ENCODE results near the gene SERTAD2.
A peak's percentile ranks its signal among the peaks of the same experiment; 100 is the strongest.

Gene SERTAD2

DNA sequence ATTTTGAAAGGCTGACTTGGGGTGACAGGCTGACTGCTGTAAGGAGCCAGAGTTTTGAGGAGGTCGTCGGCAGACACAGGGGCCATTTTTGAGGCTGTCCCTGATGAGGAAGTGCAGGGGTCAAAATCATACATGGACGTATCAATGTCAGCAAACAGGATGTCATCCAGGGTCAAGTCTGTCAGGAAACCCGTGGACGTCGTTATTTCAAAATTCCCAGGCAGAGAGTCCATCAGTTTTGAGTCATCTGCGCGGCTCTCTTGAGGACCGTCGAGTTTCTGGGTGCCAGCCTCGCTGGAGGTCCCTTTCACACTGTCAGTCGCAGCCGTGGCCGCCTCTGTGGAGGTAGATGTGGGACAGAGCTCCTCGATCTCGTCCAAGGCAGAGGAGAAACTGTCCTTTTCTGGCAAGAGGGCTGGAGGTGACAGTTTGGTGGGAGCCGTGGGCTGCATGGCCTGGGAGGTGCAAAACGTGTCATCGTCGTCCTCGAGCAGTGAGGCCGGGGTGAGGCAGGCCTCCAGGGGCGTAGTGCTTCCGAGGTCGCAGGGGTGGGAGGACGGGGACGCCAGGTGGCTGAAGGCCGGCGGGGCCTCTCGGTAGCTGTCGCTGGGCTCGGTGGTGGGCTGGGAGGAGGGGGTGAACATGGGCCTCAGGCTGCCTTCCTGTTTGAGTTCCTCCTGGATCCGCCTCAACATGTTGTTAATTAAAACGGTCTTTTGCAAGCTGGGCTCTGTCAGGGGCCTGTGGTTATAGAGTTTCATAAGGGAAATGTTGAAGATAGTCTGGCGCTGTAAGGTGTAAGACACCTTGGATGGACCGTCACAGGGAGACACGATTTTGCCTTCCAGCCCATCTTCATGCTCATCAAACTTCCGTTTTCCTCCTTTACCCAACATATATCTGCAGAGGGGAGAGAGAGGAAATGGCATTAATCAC, 17.5 kb downstream of the SERTAD2 start:
- peak; percentile 7 for TF ChIP-seq CTCF (IDR thresholded peaks at IDR 0.05; ENCODE audit: insufficient read depth, low read depth, low read length, missing control alignments)
- DNase-seq (ENCODE audit: low read depth), result peak; percentile 89
- H3K4me3 ChIP-seq (ENCODE audit: low read depth, low read length), result peak overlapping the region; percentile 42

DNA sequence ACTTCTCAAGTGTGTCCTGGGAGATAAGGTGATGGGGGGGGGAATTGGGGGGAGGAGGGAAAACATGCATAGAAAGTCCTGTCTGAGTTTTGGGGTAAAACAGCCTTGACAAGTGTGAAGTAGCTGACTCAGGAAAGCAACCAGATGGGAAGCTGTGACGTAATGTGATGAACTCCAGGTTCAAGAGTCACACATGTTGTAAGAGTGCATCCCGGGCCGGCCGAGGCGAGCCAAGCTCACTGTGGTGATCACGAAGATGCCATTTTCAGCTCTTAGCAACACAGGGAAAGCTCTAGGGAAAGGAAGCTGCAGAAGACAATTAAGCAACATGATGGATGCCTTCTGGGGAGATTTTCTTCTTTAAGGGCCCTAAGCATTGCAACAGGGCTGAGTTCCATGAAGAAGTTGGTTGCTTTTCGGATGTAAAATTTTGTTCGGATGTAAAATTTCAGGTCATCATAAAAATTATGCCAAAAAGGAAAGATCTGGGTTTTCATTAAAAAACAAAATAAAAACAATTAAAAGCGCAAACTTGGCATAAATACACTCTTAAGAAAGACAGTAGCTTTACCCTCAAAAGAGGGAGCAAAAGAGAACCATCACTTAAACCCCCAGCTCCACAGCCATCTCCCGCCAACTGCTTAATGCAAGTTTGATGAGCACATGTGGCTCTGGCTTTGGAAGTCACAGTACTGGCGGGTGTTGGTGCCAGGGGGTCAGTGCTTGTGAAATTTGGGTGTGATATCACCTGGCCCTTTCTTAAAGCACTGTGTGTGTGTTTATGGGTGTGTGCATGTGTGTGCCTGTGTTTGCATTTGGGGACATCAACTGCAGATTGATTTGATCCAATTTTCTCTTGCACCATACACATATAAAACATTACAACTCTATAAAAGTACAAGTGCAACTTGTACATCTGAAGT, 19.1 kb downstream of the SERTAD2 start:
- TF ChIP-seq CTCF (IDR thresholded peaks at IDR 0.05; ENCODE audit: insufficient read depth, low read depth, low read length, missing control alignments), result no peak
- H3K4me3 ChIP-seq (ENCODE audit: low read depth, low read length), result no peak overlapping the region
- no peak for DNase-seq (ENCODE audit: low read depth)

- TF ChIP-seq CTCF (IDR thresholded peaks at IDR 0.05; ENCODE audit: insufficient read depth, low read depth, low read length, missing control alignments), result no peak
- no peak for DNase-seq (ENCODE audit: low read depth)
- no peak overlapping the region for H3K4me3 ChIP-seq (ENCODE audit: low read depth, low read length)
Observed at GRCh38 chr2:64632835-64633819, 20.6 kb downstream of the SERTAD2 start.

GRCh38 chr2:64631771-64632170, 21.9 kb downstream of the SERTAD2 start:
- no peak for DNase-seq (ENCODE audit: low read depth)
- no peak for TF ChIP-seq CTCF (IDR thresholded peaks at IDR 0.05; ENCODE audit: insufficient read depth, low read depth, low read length, missing control alignments)
- no peak overlapping the region for H3K4me3 ChIP-seq (ENCODE audit: low read depth, low read length)

DNA sequence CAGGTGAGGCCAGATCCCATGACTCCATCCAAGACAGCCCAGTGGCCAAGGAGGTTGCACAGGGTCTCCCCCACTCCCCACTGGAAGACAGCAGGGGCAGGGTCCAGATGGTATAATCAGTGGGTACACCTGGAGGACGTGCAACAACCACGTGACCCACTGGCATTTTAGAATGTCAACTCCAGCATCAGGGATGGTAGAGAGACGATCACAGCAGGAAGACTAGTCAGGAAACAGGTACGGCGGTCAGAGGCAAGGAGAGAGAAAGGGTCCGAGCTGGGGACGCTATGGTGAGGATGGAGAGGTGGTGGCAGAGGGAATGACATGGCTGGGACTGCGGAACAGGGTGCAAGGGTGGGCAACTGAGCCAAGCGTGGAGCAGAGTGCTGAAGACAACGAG, 23.0 kb downstream of the SERTAD2 start:
- no peak for TF ChIP-seq CTCF (IDR thresholded peaks at IDR 0.05; ENCODE audit: insufficient read depth, low read depth, low read length, missing control alignments)
- DNase-seq (ENCODE audit: low read depth), result no peak
- H3K4me3 ChIP-seq (ENCODE audit: low read depth, low read length), result no peak overlapping the region

DNA sequence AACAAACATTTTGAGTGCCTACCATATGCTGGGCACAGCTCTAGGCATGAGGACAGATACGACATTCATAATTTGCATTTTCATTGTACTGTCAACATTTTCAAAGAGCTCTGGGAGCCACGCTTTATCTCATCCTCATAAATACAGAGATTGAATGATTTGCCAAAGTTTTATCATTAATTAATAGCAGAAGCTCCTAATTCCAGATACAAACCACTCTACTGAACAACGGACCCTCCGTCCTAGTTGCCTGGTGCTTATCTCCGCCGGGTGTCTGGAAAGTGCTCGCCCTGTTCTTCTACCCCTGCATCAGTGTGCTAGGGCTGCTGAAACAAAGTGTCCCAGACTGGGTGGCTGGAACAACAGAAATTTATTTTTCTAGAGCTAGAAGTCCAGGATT, 23.8 kb downstream of the SERTAD2 start:
- no peak for TF ChIP-seq CTCF (IDR thresholded peaks at IDR 0.05; ENCODE audit: insufficient read depth, low read depth, low read length, missing control alignments)
- no peak overlapping the region for H3K4me3 ChIP-seq (ENCODE audit: low read depth, low read length)
- DNase-seq (ENCODE audit: low read depth), result no peak

Measured in GM12865 (cell line).